ENCODE measurements around the gene SLCO4A1.

Gene SLCO4A1

DNA sequence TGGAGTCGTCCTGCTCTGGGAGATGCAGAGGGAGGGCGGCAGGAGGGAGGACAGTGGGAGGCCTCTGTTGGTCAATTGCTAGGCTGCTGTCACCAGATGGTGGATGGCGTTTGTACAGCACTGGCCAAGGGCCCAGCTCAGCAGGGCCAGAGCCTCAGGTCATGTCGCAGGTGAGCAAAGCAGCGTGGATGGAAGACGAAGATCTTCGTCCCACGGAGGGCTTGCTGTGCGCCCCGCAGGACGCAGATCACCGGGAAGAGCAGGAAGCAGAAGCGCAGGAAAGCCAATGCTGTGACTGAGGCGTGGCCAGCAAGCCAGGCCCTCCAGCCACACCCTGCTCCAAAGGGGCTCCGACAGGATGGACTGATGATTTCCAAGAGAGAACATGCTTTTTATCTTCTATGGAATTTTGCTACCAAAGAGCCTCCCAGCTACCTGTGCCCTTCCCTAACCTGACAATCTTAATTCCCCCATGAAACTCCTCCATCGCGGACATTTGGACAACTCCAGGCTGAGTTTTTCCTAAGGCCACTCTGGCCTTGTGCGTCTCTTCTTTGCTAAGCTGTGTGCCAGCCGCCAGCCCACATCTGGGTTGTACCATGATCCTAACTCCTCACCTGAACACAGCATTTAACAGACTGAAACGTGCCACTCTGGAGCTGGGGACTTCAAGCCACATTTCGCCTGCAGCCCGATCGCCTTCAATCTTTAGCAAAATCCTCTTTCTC, 3.5 kb upstream of the SLCO4A1 start:
- no peak for DNase-seq (ENCODE audit: low read depth in 2 of 2)

DNA sequence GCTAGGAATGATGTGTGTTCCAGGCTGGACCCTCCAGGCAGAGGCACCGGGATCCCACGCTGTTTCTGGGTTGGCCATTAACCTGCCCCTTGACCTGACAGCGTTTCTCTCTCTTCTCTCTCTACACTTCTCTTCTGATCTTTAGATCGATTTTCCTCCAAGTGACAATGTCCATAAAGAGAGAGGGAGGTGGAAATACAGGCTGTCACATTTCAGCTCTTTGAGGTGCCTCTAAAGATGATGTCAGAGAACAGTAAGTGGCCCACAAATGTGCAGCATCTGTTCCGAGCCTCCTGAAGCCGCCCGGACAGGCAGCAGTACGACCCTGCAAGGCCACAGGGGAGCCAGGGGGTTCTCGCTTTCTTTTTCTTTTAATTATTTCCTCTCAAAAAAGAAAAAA, 2.5 kb upstream of the SLCO4A1 start:
- no peak for DNase-seq (ENCODE audit: low read depth in 2 of 2)

- no peak for DNase-seq (ENCODE audit: low read depth in 2 of 2)
Measured at GRCh38 chr20:62640870-62641269, 1.4 kb upstream of the SLCO4A1 start.

- no peak for DNase-seq (ENCODE audit: low read depth in 2 of 2)
Measured at GRCh38 chr20:62641321-62642050, 817 bp upstream of the SLCO4A1 start.

DNA sequence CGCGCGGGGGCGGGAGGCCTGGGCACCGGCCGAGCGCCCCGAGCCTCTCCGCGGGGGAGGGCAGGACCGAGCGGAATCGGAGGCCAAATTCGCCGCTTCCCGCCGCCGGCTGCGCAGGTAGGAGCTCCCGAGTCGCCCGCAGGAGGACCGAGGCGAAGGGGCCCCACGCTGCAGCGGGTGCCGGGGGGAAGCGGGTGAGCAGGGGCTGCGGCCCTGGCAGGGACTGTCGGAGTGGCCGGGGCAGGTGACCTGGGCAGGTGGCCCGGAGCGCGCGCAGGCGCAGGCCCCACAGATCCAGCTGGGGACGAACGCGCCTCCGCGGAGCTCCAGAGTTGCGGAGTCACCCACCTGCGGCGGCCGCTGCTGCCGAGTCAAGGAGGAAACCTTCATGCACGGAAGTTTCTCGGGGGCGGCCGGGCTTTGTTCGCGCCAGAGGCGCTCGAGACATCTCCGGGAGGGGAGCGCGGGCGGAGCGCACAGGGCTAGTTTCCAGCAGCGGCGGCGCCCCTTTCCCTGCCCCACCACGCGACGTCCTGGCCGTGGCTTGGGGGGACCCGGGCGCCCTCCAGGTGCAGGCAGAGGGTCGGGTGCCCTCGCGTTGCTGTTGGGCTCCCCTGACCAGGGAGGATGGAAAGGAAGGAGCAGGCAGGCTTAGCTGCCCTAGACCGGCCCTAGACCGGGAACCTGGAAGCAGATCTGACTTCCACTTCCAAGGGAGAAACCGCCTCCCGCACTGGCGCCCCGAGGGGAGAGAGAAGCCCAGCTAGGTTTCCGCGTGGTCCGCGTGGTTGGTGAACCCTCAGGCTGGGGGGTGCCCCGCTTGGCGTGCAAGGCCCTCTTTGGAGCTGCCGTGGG, 590 bp downstream of the SLCO4A1 start:
- DNase-seq (ENCODE audit: low read depth in 2 of 2) = peak in 1 of 2 donors; percentile 39

- DNase-seq (ENCODE audit: low read depth in 2 of 2) = no peak
Measured at GRCh38 chr20:62643521-62644043, 1.3 kb downstream of the SLCO4A1 start.

- DNase-seq (ENCODE audit: low read depth in 2 of 2) = no peak
Measured at GRCh38 chr20:62644044-62644795, 1.9 kb downstream of the SLCO4A1 start.

GRCh38 chr20:62644802-62645496, 2.6 kb downstream of the SLCO4A1 start:
- DNase-seq (ENCODE audit: low read depth in 2 of 2) = no peak

- DNase-seq (ENCODE audit: low read depth in 2 of 2) = no peak
Measured at GRCh38 chr20:62645613-62646012, 3.3 kb downstream of the SLCO4A1 start.

DNA sequence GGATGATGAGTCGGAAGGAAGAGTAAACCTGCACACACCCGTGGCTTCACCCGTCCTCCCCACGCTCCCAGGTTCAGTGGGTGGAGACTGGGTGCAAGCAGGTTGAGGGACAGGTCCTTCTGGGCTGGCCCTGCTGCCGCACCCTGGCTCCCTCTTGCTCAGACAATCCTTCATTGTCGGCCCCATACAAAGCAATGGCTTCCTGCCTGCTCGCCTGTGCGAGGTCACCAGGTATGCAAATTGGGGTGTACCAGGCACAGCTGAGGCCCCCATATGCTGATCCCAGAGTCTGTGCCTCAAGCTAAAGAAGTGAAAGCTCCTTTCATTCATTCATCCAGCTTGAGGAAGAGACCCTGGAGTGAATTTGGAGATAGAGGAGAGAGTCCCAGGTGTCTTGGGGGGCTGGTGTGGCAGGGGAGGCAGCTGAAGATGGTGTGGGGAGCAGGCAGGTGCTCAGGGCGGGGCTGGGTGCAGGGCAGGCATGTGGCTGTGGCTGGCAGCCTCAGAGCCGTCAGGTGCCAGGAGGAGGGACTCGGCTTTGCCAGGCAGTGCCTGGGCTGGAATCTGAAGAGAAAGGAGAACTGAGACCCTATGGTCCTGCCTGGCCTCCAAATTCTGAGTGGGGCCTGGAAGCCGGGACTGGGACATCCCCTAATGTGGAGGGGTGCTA, 4.7 kb downstream of the SLCO4A1 start:
- no peak for DNase-seq (ENCODE audit: low read depth in 2 of 2)

- no peak for DNase-seq (ENCODE audit: low read depth in 2 of 2)
Measured at GRCh38 chr20:62647521-62648317, 5.4 kb downstream of the SLCO4A1 start.

DNA sequence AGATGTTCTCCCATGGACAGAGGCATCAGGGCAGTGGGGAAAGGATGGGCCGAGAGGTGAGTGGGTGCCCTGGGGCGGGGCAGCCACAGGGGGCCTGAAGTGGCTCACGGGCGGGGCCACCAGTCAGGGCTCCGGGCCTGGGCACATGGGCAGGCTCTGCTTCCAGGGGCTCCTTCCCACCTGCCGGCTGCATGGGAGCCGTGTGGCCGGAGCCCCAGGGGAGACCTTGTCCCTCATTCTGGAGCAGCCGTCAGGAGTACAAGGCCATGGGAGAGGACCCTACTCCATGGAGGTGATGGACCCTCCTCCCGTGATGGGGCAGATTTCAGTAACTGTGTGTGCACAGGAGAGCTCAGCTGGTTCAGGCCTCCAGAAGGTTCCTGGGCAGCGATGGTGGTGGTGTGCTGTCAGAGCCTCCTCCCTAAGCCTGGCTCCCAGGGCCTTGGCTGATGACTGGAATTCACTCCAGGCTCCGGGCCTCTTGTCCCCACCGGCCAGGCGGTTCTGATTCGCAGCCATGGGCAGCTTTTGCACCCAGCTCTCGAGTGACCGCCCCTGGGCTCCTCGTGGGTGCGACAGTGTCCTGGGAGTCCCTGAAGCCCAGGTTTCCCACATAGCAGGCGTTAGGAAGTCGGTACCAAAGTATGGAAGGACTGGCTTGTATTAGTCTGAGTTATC, 6.2 kb downstream of the SLCO4A1 start:
- DNase-seq (ENCODE audit: low read depth in 2 of 2) = no peak

GRCh38 chr20:62649140-62649539, 6.8 kb downstream of the SLCO4A1 start:
- DNase-seq (ENCODE audit: low read depth in 2 of 2) = no peak

DNA sequence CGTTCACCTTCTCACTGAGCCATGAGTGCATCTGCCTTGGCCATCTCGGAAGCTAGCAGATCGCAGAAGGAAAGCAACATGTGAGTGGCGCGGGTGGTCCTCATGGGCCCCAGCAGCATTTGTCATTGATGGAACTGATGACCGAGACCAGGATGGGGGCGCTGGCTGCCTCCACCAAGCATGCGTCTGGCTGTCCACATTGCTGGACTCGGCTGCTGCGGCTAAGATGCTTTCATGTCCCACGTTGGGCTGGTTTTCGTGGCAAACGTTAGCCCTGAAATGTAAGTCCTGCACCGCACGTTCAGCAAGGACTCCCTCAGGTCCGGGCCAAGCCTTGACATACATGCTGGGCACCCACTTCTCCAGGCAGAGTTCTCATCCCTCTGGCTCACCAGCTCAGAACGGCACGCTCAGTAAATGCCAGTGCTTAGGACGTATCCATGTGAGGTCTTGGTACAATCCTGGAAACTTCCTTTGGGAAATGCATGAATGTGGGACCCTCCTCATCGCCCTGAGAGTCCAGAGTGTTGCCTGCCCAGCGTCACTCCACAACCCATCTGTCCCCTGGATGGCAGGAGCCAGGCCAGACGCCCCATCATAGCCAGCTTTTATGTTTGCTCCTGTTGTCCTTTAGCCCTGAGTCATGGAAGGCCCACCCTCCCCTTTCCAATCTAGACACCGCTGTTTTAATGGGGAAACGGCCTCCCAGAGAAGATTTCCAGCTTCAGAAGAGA, 8.4 kb downstream of the SLCO4A1 start:
- no peak for DNase-seq (ENCODE audit: low read depth in 2 of 2)

- peak; percentile 25 to 67 for DNase-seq (ENCODE audit: low read depth in 2 of 2)
Measured at GRCh38 chr20:62651285-62652021, 9.2 kb downstream of the SLCO4A1 start.

DNA sequence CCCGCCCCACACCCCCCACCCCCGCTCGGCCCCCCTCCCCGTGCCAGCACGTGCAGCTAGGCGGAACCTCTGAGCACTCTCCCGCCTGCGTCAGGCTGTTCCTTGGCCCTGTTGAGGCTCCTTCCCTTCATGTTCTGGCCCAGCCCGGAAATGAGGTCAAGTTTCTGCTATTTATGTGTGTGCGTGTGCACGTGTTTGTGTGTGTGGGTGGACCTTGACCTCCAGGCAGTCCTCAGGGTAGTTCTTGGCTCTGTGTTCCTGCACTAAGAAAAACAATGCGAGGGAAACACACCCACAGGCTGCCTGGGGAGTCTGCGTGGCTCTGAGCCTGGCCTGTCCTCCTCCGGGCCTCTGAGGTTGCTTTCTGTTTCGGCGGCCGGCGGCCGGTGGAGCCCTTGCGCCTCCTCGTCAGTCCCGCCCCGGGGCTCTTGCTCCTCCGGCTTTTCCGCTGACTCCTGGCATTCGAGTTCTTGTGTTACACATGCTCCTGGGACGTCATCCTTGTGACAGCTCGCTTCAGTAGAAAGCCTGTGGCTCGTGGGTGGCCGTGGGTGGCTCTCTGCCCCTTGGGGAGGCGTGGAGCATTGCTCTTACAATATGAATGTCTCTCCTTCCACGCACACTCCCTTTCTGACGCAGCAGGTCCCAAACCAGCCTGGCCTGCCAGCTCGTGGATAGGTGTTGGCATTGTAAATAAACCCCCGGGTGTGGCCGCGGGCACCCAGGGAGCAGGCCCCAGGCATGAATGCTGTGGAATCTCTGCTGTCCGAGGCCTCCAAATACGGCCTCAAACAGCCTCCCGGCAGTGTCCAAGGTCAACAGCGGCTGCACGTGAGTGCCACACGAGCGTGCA, 10.0 kb downstream of the SLCO4A1 start:
- peak in 1 of 2 donors; percentile 17 for DNase-seq (ENCODE audit: low read depth in 2 of 2)

Measured in stimulated activated CD4-positive, alpha-beta T cell treated with anti-CD3 and anti-CD28 coated beads, Interleukin-1b, Interleukin-23, amount 100 ng/mL, for 1 hour (primary cell).